HL-60 (cell line): ENCODE measurements around the gene AVPI1.
A peak's percentile ranks its signal among the peaks of the same experiment; 100 is the strongest.
"Not testable (repeated sequence)": the region's sequence is repeated elsewhere in the genome, so short reads cannot be mapped to it uniquely, and the experiment has no call there.

ENCODE experiments used
- DNase-seq, 2 experiments: peaks; one replicate each; pipeline ENCODE4 v3.0.0-alpha.2; 2010 to 2020; ENCODE audit warnings: low read depth in 1 of 2, low spot score in 1 of 2
- H3K27ac ChIP-seq: fragments of 250-450 bp; sonication (Bioruptor Pico); replicated peaks from 2 replicates; pipeline ENCODE4 v1.5.1; 2020; ENCODE audit warnings: mild to moderate bottlenecking, moderate library complexity
- H3K27me3 ChIP-seq: fragments of 250-450 bp; sonication (Bioruptor Pico); 2 replicates; pipeline ENCODE4 v1.5.1; 2021; ENCODE audit warnings: mild to moderate bottlenecking, moderate library complexity; ENCODE audit not compliant: insufficient read depth, poor library complexity, severe bottlenecking
- H3K4me3 ChIP-seq: replicated peaks from 2 replicates; pipeline ENCODE4 v1.5.1; 2011; ENCODE audit warnings: mild to moderate bottlenecking, control low read depth, low read length; ENCODE audit not compliant: insufficient read depth
- CTCF ChIP-seq: IDR thresholded peaks from one replicate; pipeline ENCODE4 v1.5.1; 2011; ENCODE audit warnings: low read length, control low read depth, inconsistent platforms; ENCODE audit not compliant: insufficient read depth
- GABPA ChIP-seq: IDR thresholded peaks from 2 replicates; pipeline ENCODE4 v1.6.1; 2012; ENCODE audit warnings: low read depth
- POLR2AphosphoS5 ChIP-seq: IDR thresholded peaks from 2 replicates; pipeline ENCODE4 v1.6.1; 2012; ENCODE audit warnings: low read depth
- SPI1 ChIP-seq: IDR thresholded peaks from 2 replicates; pipeline ENCODE4 v1.6.1; 2012; ENCODE audit warnings: low read depth, mild to moderate bottlenecking, borderline replicate concordance
- TF ChIP-seq, protein P1 (sequence below): IDR thresholded peaks from 2 replicates; pipeline ENCODE4 v1.6.1; 2012; ENCODE audit warnings: low read depth; ENCODE audit not compliant: insufficient replicate concordance

AVPI1 gene

GRCh38 chr10:97704341-97704740, 17.3 kb upstream of the AVPI1 start:
- Histone ChIP-seq H3K4me3 (no peak overlapping the region), H3K27me3 (no peaks in the 10 kb centered on the region), H3K27ac (no peak overlapping the region)
- no peak for TF ChIP-seq CTCF
- no peak for TF ChIP-seq POLR2AphosphoS5
- TF ChIP-seq GABPA = no peak
- TF ChIP-seq SPI1 = no peak
- TF ChIP-seq, protein P1, sequence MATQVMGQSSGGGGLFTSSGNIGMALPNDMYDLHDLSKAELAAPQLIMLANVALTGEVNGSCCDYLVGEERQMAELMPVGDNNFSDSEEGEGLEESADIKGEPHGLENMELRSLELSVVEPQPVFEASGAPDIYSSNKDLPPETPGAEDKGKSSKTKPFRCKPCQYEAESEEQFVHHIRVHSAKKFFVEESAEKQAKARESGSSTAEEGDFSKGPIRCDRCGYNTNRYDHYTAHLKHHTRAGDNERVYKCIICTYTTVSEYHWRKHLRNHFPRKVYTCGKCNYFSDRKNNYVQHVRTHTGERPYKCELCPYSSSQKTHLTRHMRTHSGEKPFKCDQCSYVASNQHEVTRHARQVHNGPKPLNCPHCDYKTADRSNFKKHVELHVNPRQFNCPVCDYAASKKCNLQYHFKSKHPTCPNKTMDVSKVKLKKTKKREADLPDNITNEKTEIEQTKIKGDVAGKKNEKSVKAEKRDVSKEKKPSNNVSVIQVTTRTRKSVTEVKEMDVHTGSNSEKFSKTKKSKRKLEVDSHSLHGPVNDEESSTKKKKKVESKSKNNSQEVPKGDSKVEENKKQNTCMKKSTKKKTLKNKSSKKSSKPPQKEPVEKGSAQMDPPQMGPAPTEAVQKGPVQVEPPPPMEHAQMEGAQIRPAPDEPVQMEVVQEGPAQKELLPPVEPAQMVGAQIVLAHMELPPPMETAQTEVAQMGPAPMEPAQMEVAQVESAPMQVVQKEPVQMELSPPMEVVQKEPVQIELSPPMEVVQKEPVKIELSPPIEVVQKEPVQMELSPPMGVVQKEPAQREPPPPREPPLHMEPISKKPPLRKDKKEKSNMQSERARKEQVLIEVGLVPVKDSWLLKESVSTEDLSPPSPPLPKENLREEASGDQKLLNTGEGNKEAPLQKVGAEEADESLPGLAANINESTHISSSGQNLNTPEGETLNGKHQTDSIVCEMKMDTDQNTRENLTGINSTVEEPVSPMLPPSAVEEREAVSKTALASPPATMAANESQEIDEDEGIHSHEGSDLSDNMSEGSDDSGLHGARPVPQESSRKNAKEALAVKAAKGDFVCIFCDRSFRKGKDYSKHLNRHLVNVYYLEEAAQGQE = no peak
- no peak for DNase-seq

GRCh38 chr10:97703398-97704067, 16.5 kb upstream of the AVPI1 start:
- H3K27me3 ChIP-seq = no peaks in the 10 kb centered on the region
- no peak overlapping the region for H3K4me3 ChIP-seq
- no peak for DNase-seq
- no peak overlapping the region for H3K27ac ChIP-seq
- TF ChIP-seq POLR2AphosphoS5 (no peak), CTCF (no peak), SPI1 (no peak), GABPA (no peak)
- TF ChIP-seq, protein P1 = no peak

GRCh38 chr10:97701438-97702069, 14.5 kb upstream of the AVPI1 start:
- Histone ChIP-seq H3K27me3 (no peaks in the 10 kb centered on the region), H3K4me3 (no peak overlapping the region), H3K27ac (no peak overlapping the region)
- TF ChIP-seq, protein P1 = no peak
- TF ChIP-seq CTCF = peak; percentile 95
- no peak for TF ChIP-seq SPI1
- TF ChIP-seq POLR2AphosphoS5 = no peak
- TF ChIP-seq GABPA = no peak
- peak in 1 of 2 experiments; percentile 67 for DNase-seq

- not testable (repeated sequence) for H3K4me3 ChIP-seq, H3K27ac ChIP-seq, H3K27me3 ChIP-seq, DNase-seq
Observed at GRCh38 chr10:97698072-97698655, 11.1 kb upstream of the AVPI1 start.
